ENCODE data around the gene TAC3.

DNA sequence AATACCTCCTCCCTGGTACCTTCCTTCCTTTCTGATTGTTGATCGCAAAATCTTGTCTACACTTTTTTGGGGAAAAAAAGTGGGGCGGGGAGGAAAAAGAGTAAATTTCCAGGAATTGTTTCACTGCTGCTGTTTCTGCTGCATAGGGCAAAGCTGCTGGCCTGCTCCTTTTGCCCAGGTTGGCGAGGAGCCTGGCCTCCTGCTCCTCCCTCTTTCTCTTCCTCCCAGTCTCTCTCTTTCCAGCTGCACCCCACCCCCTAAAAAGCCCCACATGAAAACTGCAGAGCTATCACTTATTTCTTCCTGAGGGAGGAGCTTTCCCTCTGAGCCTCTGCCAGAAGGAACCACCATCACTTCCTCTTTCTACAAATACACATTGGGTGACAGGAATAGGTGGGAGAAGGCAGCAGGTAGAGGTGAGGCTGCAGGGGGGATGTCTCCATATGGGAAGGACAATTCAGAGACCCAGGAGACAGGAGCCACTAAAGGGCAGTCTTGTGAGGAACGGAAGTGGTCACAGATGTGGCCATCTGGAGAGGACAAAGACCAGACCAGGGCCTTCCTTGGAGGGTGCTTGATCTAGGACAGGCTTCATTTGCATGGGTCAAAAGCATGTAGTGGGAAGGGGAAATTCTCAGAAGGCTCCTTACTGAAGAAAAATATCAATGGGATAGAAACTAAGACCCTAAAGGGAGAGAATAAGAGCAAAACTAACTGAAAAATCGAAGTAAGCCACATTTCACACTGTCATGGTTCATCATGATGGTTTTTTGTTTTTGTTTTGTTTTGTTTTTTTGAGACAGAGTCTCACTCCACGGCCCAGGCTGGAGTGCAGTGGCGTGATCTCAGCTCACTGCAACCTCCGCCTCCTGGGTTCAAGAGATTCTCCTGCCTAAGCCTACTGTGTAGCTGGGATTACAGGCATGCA is 24.7 kb downstream of the TAC3 start:
- TF ChIP-seq, protein P1, sequence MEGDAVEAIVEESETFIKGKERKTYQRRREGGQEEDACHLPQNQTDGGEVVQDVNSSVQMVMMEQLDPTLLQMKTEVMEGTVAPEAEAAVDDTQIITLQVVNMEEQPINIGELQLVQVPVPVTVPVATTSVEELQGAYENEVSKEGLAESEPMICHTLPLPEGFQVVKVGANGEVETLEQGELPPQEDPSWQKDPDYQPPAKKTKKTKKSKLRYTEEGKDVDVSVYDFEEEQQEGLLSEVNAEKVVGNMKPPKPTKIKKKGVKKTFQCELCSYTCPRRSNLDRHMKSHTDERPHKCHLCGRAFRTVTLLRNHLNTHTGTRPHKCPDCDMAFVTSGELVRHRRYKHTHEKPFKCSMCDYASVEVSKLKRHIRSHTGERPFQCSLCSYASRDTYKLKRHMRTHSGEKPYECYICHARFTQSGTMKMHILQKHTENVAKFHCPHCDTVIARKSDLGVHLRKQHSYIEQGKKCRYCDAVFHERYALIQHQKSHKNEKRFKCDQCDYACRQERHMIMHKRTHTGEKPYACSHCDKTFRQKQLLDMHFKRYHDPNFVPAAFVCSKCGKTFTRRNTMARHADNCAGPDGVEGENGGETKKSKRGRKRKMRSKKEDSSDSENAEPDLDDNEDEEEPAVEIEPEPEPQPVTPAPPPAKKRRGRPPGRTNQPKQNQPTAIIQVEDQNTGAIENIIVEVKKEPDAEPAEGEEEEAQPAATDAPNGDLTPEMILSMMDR (IDR thresholded peaks at IDR 0.05) = no peak
- TF ChIP-seq POLR2A (IDR thresholded peaks at IDR 0.05) = no peak
- no peak for TF ChIP-seq POLR2AphosphoS5 (IDR thresholded peaks at IDR 0.05; ENCODE audit: insufficient read depth in 1 of 2, low read depth in 1 of 2)
